HL-60 (cell line): ENCODE measurements around the gene ASXL1.

Experiments used
- DNase-seq, 2 experiments: peaks; one replicate each; pipeline ENCODE4 v3.0.0-alpha.2; 2010 to 2020; ENCODE audit warnings: low read depth in 1 of 2, low spot score in 1 of 2
- H3K27ac ChIP-seq: fragments of 250-450 bp; sonication (Bioruptor Pico); replicated peaks from 2 replicates; pipeline ENCODE4 v1.5.1; 2020; ENCODE audit warnings: mild to moderate bottlenecking, moderate library complexity
- H3K27me3 ChIP-seq: fragments of 250-450 bp; sonication (Bioruptor Pico); 2 replicates; pipeline ENCODE4 v1.5.1; 2021; ENCODE audit warnings: mild to moderate bottlenecking, moderate library complexity; ENCODE audit not compliant: insufficient read depth, poor library complexity, severe bottlenecking
- H3K4me3 ChIP-seq: replicated peaks from 2 replicates; pipeline ENCODE4 v1.5.1; 2011; ENCODE audit warnings: mild to moderate bottlenecking, control low read depth, low read length; ENCODE audit not compliant: insufficient read depth
- GABPA ChIP-seq: IDR thresholded peaks from 2 replicates; pipeline ENCODE4 v1.6.1; 2012; ENCODE audit warnings: low read depth
- POLR2AphosphoS5 ChIP-seq: IDR thresholded peaks from 2 replicates; pipeline ENCODE4 v1.6.1; 2012; ENCODE audit warnings: low read depth
- SPI1 ChIP-seq: IDR thresholded peaks from 2 replicates; pipeline ENCODE4 v1.6.1; 2012; ENCODE audit warnings: low read depth, mild to moderate bottlenecking, borderline replicate concordance
- long read RNA-seq: library from polyadenylated mRNA; unstranded; transcript quantifications from one replicate; pipeline ENCODE4 v2.0.0, GENCODE V29; 2020
- TF ChIP-seq, protein P1 (sequence below): IDR thresholded peaks from one replicate; pipeline ENCODE4 v1.5.1; 2011; ENCODE audit warnings: low read length, control low read depth, inconsistent platforms; ENCODE audit not compliant: insufficient read depth
- TF ChIP-seq, protein P2 (sequence below): IDR thresholded peaks from 2 replicates; pipeline ENCODE4 v1.6.1; 2012; ENCODE audit warnings: low read depth; ENCODE audit not compliant: insufficient replicate concordance

The ASXL1 gene
- long read RNA-seq, partial matches to known transcripts: 3 of 39 reads
- long read RNA-seq, other reads (novel, unspliced or antisense): 36 of 39 reads

DNA sequence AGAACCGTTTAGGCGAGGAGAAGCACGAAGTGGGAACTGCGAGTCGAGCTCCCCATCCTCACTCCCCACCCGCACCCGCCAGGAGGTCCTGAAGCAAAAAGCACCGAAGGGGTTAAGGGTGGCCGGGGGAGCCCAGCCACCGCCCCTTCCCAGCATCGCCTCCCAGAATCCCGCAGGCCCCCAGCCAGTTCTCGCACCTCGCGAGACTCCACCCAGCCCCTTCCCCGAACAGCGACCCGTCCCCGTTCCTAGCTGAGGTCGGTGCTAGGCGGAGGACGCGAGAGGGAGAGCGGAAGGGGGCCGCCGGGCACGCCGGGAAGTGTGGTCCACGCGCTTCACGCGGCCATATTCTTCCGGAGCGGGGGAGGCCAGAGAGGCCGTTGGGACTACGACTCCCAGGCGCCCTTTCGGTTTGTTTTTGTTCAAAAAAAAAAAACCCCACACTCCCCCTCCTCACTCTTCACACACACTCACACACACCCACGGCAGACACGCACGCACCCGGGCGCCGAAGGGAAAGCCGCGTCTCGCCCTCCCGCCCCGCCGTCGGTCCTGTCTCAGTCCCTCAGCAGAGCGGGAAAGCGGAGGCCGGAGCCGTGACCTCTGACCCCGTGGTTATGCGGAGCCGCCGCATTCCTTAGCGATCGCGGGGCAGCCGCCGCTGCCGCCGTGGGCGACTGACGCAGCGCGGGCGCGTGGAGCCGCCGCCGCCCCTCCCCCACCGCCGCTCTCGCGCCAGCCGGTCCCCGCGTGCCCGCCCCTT, at the start of gene ASXL1:
ASXL1 (plus strand) TSS at position 463 of the 763 bp plus-strand sequence. CDS start 445 bp downstream, outside the sequence.
- Histone ChIP-seq H3K27me3 (no peaks in the 10 kb centered on the region), H3K4me3 (peak within 1 kb of the TSS; percentile 97), H3K27ac (peak within 1 kb of the TSS; percentile 98)
- TF ChIP-seq, protein P1, sequence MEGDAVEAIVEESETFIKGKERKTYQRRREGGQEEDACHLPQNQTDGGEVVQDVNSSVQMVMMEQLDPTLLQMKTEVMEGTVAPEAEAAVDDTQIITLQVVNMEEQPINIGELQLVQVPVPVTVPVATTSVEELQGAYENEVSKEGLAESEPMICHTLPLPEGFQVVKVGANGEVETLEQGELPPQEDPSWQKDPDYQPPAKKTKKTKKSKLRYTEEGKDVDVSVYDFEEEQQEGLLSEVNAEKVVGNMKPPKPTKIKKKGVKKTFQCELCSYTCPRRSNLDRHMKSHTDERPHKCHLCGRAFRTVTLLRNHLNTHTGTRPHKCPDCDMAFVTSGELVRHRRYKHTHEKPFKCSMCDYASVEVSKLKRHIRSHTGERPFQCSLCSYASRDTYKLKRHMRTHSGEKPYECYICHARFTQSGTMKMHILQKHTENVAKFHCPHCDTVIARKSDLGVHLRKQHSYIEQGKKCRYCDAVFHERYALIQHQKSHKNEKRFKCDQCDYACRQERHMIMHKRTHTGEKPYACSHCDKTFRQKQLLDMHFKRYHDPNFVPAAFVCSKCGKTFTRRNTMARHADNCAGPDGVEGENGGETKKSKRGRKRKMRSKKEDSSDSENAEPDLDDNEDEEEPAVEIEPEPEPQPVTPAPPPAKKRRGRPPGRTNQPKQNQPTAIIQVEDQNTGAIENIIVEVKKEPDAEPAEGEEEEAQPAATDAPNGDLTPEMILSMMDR: no peak
- TF ChIP-seq, protein P2, sequence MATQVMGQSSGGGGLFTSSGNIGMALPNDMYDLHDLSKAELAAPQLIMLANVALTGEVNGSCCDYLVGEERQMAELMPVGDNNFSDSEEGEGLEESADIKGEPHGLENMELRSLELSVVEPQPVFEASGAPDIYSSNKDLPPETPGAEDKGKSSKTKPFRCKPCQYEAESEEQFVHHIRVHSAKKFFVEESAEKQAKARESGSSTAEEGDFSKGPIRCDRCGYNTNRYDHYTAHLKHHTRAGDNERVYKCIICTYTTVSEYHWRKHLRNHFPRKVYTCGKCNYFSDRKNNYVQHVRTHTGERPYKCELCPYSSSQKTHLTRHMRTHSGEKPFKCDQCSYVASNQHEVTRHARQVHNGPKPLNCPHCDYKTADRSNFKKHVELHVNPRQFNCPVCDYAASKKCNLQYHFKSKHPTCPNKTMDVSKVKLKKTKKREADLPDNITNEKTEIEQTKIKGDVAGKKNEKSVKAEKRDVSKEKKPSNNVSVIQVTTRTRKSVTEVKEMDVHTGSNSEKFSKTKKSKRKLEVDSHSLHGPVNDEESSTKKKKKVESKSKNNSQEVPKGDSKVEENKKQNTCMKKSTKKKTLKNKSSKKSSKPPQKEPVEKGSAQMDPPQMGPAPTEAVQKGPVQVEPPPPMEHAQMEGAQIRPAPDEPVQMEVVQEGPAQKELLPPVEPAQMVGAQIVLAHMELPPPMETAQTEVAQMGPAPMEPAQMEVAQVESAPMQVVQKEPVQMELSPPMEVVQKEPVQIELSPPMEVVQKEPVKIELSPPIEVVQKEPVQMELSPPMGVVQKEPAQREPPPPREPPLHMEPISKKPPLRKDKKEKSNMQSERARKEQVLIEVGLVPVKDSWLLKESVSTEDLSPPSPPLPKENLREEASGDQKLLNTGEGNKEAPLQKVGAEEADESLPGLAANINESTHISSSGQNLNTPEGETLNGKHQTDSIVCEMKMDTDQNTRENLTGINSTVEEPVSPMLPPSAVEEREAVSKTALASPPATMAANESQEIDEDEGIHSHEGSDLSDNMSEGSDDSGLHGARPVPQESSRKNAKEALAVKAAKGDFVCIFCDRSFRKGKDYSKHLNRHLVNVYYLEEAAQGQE: peak; percentile 65
- TF ChIP-seq POLR2AphosphoS5: 0 out of 2 replicates have a peak, but pooled peaks have one; percentile 41
- peak; percentile 93 for TF ChIP-seq GABPA
- peak; percentile 46; the same call in 1 of the 2 replicates for TF ChIP-seq SPI1
- DNase-seq: peak; percentile 93 to 98

DNA sequence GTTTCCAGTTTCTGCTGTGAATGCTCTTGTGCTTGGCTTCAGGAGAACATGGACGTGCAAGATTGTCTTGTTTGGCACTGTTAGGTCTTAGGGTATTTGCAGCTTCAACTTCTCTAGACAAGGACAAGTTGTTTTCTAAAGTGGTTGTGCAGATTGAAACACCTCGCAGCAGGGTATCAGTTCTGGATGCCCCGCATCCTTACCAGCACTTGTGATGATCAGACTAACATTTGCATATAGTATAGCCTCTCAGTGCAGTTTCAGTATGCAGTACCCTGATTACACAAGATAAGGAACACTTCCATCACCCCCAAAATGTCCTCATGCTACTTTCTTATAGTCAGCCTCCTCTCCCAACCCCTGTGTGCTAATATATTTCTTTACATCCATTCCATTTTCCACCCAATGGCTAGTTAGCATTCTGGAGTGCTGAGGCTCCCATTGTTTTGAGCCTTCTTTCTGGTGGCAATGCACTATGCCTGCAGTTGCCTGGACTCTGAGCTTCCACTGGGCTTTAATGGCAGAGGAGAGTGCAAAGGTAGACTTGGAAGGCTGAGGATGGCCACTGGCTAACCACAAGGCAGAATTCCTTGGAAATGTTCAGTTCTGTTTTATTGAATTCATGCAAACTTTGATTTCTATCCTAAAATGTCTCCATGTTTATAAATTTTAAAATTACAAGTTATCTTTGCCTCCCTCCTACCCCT, 45.3 kb upstream of the ASXL1 start:
- Histone ChIP-seq H3K27me3 (no peaks in the 10 kb centered on the region), H3K27ac (no peak overlapping the region), H3K4me3 (no peak overlapping the region)
- TF ChIP-seq GABPA (no peak), POLR2AphosphoS5 (no peak), SPI1 (no peak)
- TF ChIP-seq, protein P1: no peak
- TF ChIP-seq, protein P2: no peak
- DNase-seq: no peak

DNA sequence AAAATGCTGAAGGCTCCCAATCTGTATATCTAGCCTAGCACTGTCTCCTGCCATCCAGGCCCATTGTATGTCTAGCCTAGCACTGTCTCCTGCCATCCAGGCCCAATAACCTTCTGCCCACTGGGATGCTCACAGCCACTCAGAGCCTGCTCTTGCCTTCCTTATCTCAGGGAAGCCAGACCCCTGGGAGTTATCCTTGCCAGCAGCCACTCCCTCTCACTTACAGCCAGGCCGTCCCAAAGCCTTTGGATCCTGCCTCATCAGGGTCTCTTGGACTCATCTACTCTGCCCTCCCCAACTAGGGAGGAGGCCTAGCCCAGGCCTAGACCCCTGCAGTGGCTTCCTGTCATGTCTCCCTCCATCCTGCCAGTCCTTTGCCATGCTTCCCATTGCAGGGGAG, 43.4 kb upstream of the ASXL1 start:
- TF ChIP-seq POLR2AphosphoS5 (no peak), SPI1 (no peak), GABPA (no peak)
- TF ChIP-seq, protein P2: no peak
- TF ChIP-seq, protein P1: no peak
- DNase-seq: no peak
- H3K27ac ChIP-seq: no peak overlapping the region
- no peaks in the 10 kb centered on the region for H3K27me3 ChIP-seq
- no peak overlapping the region for H3K4me3 ChIP-seq
